OCI-LY7 (cell line): Measurements from ENCODE around the gene ERCC1.

Source experiments
- EZH2phosphoT487 ChIP-seq: fragments of 200-600 bp; sonication (generic); IDR thresholded peaks from 2 replicates; pipeline ENCODE4 v1.6.1; 2018; ENCODE audit warnings: low read depth, borderline replicate concordance, mild to moderate bottlenecking, mixed run types, antibody characterized with exemption, low read length, moderate library complexity, mixed read lengths
- TF ChIP-seq, protein P1 (sequence below): fragments of 200-600 bp; sonication (generic); conservative IDR thresholded peaks from 2 replicates; pipeline ENCODE4 v1.5.1; 2014; ENCODE audit warnings: mild to moderate bottlenecking, antibody characterized with exemption, low read length, moderate library complexity, mixed read lengths

DNA sequence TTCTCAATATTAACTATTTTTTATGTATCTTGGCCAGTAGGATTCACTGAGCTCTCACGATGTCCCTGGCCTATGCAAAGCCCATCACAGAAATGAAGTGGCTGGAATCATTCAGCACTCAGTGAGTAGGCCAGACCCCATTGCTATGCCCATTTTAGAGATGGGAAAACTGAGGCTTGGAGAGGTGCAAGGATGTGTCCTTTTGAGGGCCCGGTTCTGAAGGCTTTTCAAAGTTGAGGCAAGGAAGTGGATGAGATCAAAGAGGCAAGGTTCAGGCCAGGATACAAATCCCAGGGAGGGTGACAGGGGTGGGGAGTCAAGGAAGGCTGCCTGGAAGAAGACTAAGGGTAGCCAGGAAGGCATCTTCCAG, 18.7 kb upstream of the ERCC1 start:
- TF ChIP-seq, protein P1, sequence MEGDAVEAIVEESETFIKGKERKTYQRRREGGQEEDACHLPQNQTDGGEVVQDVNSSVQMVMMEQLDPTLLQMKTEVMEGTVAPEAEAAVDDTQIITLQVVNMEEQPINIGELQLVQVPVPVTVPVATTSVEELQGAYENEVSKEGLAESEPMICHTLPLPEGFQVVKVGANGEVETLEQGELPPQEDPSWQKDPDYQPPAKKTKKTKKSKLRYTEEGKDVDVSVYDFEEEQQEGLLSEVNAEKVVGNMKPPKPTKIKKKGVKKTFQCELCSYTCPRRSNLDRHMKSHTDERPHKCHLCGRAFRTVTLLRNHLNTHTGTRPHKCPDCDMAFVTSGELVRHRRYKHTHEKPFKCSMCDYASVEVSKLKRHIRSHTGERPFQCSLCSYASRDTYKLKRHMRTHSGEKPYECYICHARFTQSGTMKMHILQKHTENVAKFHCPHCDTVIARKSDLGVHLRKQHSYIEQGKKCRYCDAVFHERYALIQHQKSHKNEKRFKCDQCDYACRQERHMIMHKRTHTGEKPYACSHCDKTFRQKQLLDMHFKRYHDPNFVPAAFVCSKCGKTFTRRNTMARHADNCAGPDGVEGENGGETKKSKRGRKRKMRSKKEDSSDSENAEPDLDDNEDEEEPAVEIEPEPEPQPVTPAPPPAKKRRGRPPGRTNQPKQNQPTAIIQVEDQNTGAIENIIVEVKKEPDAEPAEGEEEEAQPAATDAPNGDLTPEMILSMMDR: no peak
- TF ChIP-seq EZH2phosphoT487: no peak
